ENCODE results near the gene VASP.

VASP gene

GRCh38 chr19:45507872-45508416 lies 665 bp downstream of the VASP start:
- Histone ChIP-seq H3K4me1 (ENCODE audit: insufficient read depth, low read length, poor library complexity, severe bottlenecking) (peaks cover 35% of the 10 kb centered on the region), H4K20me1 (ENCODE audit: insufficient read depth, low read length, poor library complexity, severe bottlenecking) (peaks cover 45% of the 10 kb centered on the region), H3K9me3 (ENCODE audit: insufficient read depth, low read depth, low read length) (no peaks in the 10 kb centered on the region), H3K4me3 (ENCODE audit: low read length, poor library complexity, severe bottlenecking) (peak overlapping the region; percentile 99), H3F3A (ENCODE audit: low read depth) (no peaks in the 10 kb centered on the region), H2AFZ (ENCODE audit: low read length) (no peak overlapping the region), H3K4me2 (ENCODE audit: low read depth, low read length, poor library complexity, severe bottlenecking) (peak overlapping the region; percentile 88), H3K36me3 (ENCODE audit: insufficient read depth, low read length) (0 out of 2 replicates have a peak, but pooled peaks cover 4% of the 10 kb centered on the region), H3K79me2 (ENCODE audit: insufficient read depth, low read length) (peaks cover 60% of the 10 kb centered on the region), H3K9me2 (replicated peaks; ENCODE audit: low read depth, low read length) (no peaks in the 10 kb centered on the region), H3K9ac (ENCODE audit: low read depth, low read length, poor library complexity, severe bottlenecking) (peak overlapping the region; percentile 100), H3K27me3 (ENCODE audit: insufficient read depth, low read length, poor library complexity, severe bottlenecking) (peaks cover 13% of the 10 kb centered on the region)
- no peak for TF ChIP-seq EZH2phosphoT487 (IDR thresholded peaks at IDR 0.05; ENCODE audit: borderline replicate concordance)
- no peak for TF ChIP-seq CTCF (conservative IDR thresholded peaks at IDR 0.05; ENCODE audit: low read length)

GRCh38 chr19:45508417-45508860 lies 1.2 kb downstream of the VASP start:
- Histone ChIP-seq H3K9ac (ENCODE audit: low read depth, low read length, poor library complexity, severe bottlenecking) (peak overlapping the region; percentile 100), H3K27me3 (ENCODE audit: insufficient read depth, low read length, poor library complexity, severe bottlenecking) (peaks cover 13% of the 10 kb centered on the region), H3K79me2 (ENCODE audit: insufficient read depth, low read length) (peaks cover 65% of the 10 kb centered on the region), H4K20me1 (ENCODE audit: insufficient read depth, low read length, poor library complexity, severe bottlenecking) (peaks cover 50% of the 10 kb centered on the region), H3K4me1 (ENCODE audit: insufficient read depth, low read length, poor library complexity, severe bottlenecking) (peaks cover 35% of the 10 kb centered on the region), H3K9me2 (replicated peaks; ENCODE audit: low read depth, low read length) (no peaks in the 10 kb centered on the region), H2AFZ (ENCODE audit: low read length) (no peak overlapping the region), H3K36me3 (ENCODE audit: insufficient read depth, low read length) (0 out of 2 replicates have a peak, but pooled peaks cover 4% of the 10 kb centered on the region), H3K4me2 (ENCODE audit: low read depth, low read length, poor library complexity, severe bottlenecking) (peak overlapping the region; percentile 88), H3K4me3 (ENCODE audit: low read length, poor library complexity, severe bottlenecking) (peak overlapping the region; percentile 99), H3F3A (ENCODE audit: low read depth) (no peaks in the 10 kb centered on the region), H3K9me3 (ENCODE audit: insufficient read depth, low read depth, low read length) (no peaks in the 10 kb centered on the region)
- TF ChIP-seq EZH2phosphoT487 (IDR thresholded peaks at IDR 0.05; ENCODE audit: borderline replicate concordance) (no peak), CTCF (conservative IDR thresholded peaks at IDR 0.05; ENCODE audit: low read length) (no peak)

GRCh38 chr19:45508861-45509691 lies 1.8 kb downstream of the VASP start:
- H2AFZ ChIP-seq (ENCODE audit: low read length) = no peak overlapping the region
- H3K36me3 ChIP-seq (ENCODE audit: insufficient read depth, low read length) = peaks cover 9% of the 10 kb centered on the region; the same call in 1 of the 2 replicates
- peak overlapping the region; percentile 100 for H3K9ac ChIP-seq (ENCODE audit: low read depth, low read length, poor library complexity, severe bottlenecking)
- peaks cover 55% of the 10 kb centered on the region for H4K20me1 ChIP-seq (ENCODE audit: insufficient read depth, low read length, poor library complexity, severe bottlenecking)
- peak; percentile 28; the same call in 1 of the 2 replicates for TF ChIP-seq CTCF (conservative IDR thresholded peaks at IDR 0.05; ENCODE audit: low read length)
- no peak for TF ChIP-seq EZH2phosphoT487 (IDR thresholded peaks at IDR 0.05; ENCODE audit: borderline replicate concordance)
- no peaks in the 10 kb centered on the region for H3F3A ChIP-seq (ENCODE audit: low read depth)
- H3K9me3 ChIP-seq (ENCODE audit: insufficient read depth, low read depth, low read length) = no peaks in the 10 kb centered on the region
- peaks cover 41% of the 10 kb centered on the region for H3K4me1 ChIP-seq (ENCODE audit: insufficient read depth, low read length, poor library complexity, severe bottlenecking)
- peaks cover 13% of the 10 kb centered on the region for H3K27me3 ChIP-seq (ENCODE audit: insufficient read depth, low read length, poor library complexity, severe bottlenecking)
- H3K4me3 ChIP-seq (ENCODE audit: low read length, poor library complexity, severe bottlenecking) = peak overlapping the region; percentile 99
- H3K79me2 ChIP-seq (ENCODE audit: insufficient read depth, low read length) = peaks cover 72% of the 10 kb centered on the region
- H3K9me2 ChIP-seq (replicated peaks; ENCODE audit: low read depth, low read length) = no peaks in the 10 kb centered on the region
- peak overlapping the region; percentile 88 for H3K4me2 ChIP-seq (ENCODE audit: low read depth, low read length, poor library complexity, severe bottlenecking)
